H1 (cell line): ENCODE data around the gene TASOR2. TPM values are rescaled to one million over a fixed set of nuclear protein-coding genes. Genes with fewer than 3 reads are reported as not detected.

Experiments
- CTCF ChIA-PET: fragments of 300-600 bp; sonication (Branson Sonifier 250); formaldehyde crosslinking; loops from one replicate; lab custom pipeline; 2021; ENCODE audit not compliant: partially characterized antibody; lab: Charles Lee
- POLR2A ChIA-PET: fragments of 300-600 bp; sonication (Branson Sonifier 250); formaldehyde crosslinking; loops from one replicate; lab custom pipeline; 2021; ENCODE audit warnings: inconsistent platforms; ENCODE audit not compliant: partially characterized antibody; lab: Charles Lee
- DNase-seq, 2 experiments: peaks; one replicate each; pipeline versions ENCODE4 v3.0.0 to v3.0.0-alpha.2; 2010 to 2022; ENCODE audit warnings: low spot score in 2 of 2, low read depth in 1 of 2, mixed read lengths in 1 of 2
- FAIRE-seq: peaks from 2 replicates; lab custom pipeline; 2011; peaks lifted over from hg19 to GRCh38; lab: Jason Lieb, UNC
- H2AFZ ChIP-seq: 2 replicates; pipeline ENCODE4 v1.8.1; 2012; ENCODE audit warnings: low read length, inconsistent platforms
- H2AK5ac ChIP-seq: 2 replicates; pipeline ENCODE4 v1.6.1; 2013; ENCODE audit warnings: low read depth, low read length
- H2BK120ac ChIP-seq: replicated peaks from 2 replicates; pipeline ENCODE3; 2013; ENCODE audit warnings: low read depth, low read length, inconsistent platforms
- H2BK12ac ChIP-seq: 2 replicates; pipeline ENCODE4 v1.6.1; 2013; ENCODE audit warnings: low read depth, low read length
- H2BK15ac ChIP-seq: 2 replicates; pipeline ENCODE4 v1.6.1; 2013; ENCODE audit warnings: low read length
- H2BK20ac ChIP-seq: 2 replicates; pipeline ENCODE4 v1.6.1; 2013; ENCODE audit warnings: low read length
- H2BK5ac ChIP-seq: 2 replicates; pipeline ENCODE4 v1.6.1; 2013; ENCODE audit warnings: low read depth, low read length
- H3K14ac ChIP-seq: 2 replicates; pipeline ENCODE4 v1.6.1; 2013; ENCODE audit warnings: inconsistent platforms; ENCODE audit not compliant: insufficient read length
- H3K18ac ChIP-seq: 2 replicates; pipeline ENCODE4 v1.6.1; 2013; ENCODE audit warnings: low read length; ENCODE audit errors: extremely low read depth
- H3K23ac ChIP-seq: 2 replicates; pipeline ENCODE4 v1.6.1; 2013; ENCODE audit warnings: inconsistent platforms; ENCODE audit not compliant: insufficient read length
- H3K23me2 ChIP-seq: 2 replicates; pipeline ENCODE4 v1.6.1; 2013; ENCODE audit warnings: low read depth, low read length
- H3K27ac ChIP-seq: 2 replicates; pipeline ENCODE4 v1.6.1; 2011; ENCODE audit warnings: low read depth, low read length, inconsistent platforms
- H3K27me3 ChIP-seq, 4 experiments: replicated peaks in 1 of 4; 1 replicate in 1 of 4; 2 replicates in 3 of 4; pipeline versions ENCODE4 v1.6.1 to v1.8.1; 2011 to 2013; ENCODE audit warnings: low read length in 3 of 4, mild to moderate bottlenecking in 3 of 4, inconsistent platforms in 2 of 4, mixed read lengths in 2 of 4, moderate library complexity in 1 of 4; ENCODE audit not compliant: control insufficient read depth in 3 of 4, insufficient read depth in 3 of 4; ENCODE audit errors: extremely low read depth in 1 of 4
- H3K36me3 ChIP-seq, 4 experiments: 2 replicates each; pipeline versions ENCODE4 v1.6.1 to v1.8.1; 2011 to 2013; ENCODE audit warnings: mild to moderate bottlenecking in 4 of 4, low read length in 3 of 4, moderate library complexity in 2 of 4, control low read depth in 1 of 4, inconsistent platforms in 1 of 4; ENCODE audit not compliant: insufficient read depth in 4 of 4, control insufficient read depth in 2 of 4
- H3K4ac ChIP-seq: replicated peaks from 2 replicates; pipeline ENCODE3; 2013; ENCODE audit warnings: low read length, low read depth, mixed read lengths, inconsistent platforms; ENCODE audit not compliant: insufficient read length
- H3K4me1 ChIP-seq, 4 experiments: replicated peaks in 1 of 4; 1 replicate in 1 of 4; 2 replicates in 3 of 4; pipeline versions ENCODE4 v1.6.1 to v1.8.1; 2011 to 2013; ENCODE audit warnings: low read length in 3 of 4, inconsistent platforms in 2 of 4, mixed read lengths in 1 of 4; ENCODE audit not compliant: insufficient read depth in 4 of 4, control insufficient read depth in 3 of 4
- H3K4me2 ChIP-seq, 2 experiments: 2 replicates each; pipeline versions ENCODE4 v1.6.1 to v1.8.1; 2011 to 2013; ENCODE audit warnings: low read depth in 2 of 2, low read length in 2 of 2, control low read depth in 1 of 2, inconsistent platforms in 1 of 2, mild to moderate bottlenecking in 1 of 2; ENCODE audit not compliant: insufficient read depth in 1 of 2
- H3K4me3 ChIP-seq, 4 experiments: fragments of 200-600, 300-600 bp in 1 of 4; sonication (generic), shearing (Covaris generic), sonication (Bioruptor Twin) in 1 of 4; 2 replicates each; pipeline versions ENCODE4 v1.5.1 to v1.8.1; 2011 to 2016; ENCODE audit warnings: low read length in 4 of 4, low read depth in 3 of 4, control low read depth in 2 of 4, inconsistent platforms in 2 of 4, mild to moderate bottlenecking in 2 of 4, mixed read lengths in 1 of 4, moderate library complexity in 1 of 4; ENCODE audit not compliant: insufficient read depth in 2 of 4; ENCODE audit errors: extremely low read depth in 1 of 4
- H3K56ac ChIP-seq: replicated peaks from 2 replicates; pipeline ENCODE3; 2013; ENCODE audit warnings: low read depth, mild to moderate bottlenecking, mixed read lengths, low read length, inconsistent platforms; ENCODE audit not compliant: insufficient read length
- H3K79me1 ChIP-seq: 2 replicates; pipeline ENCODE4 v1.6.1; 2013; ENCODE audit warnings: low read depth, low read length, control low read depth
- H3K79me2 ChIP-seq, 2 experiments: 2 replicates each; pipeline versions ENCODE4 v1.6.1 to v1.8.1; 2012 to 2013; ENCODE audit warnings: low read length in 2 of 2, mild to moderate bottlenecking in 2 of 2, inconsistent platforms in 1 of 2; ENCODE audit not compliant: insufficient read depth in 2 of 2, control insufficient read depth in 1 of 2
- H3K9ac ChIP-seq, 4 experiments: replicated peaks in 1 of 4; 1 replicate in 1 of 4; 2 replicates in 3 of 4; pipeline versions ENCODE4 v1.6.1 to v1.8.1; 2011 to 2013; ENCODE audit warnings: low read depth in 3 of 4, low read length in 3 of 4, control low read depth in 2 of 4, mild to moderate bottlenecking in 2 of 4, moderate library complexity in 2 of 4, inconsistent platforms in 1 of 4; ENCODE audit errors: extremely low read depth in 1 of 4
- H3K9me3 ChIP-seq, 2 experiments: 2 replicates each; pipeline versions ENCODE4 v1.6.1 to v1.8.1; 2012 to 2013; ENCODE audit warnings: mild to moderate bottlenecking in 2 of 2, moderate library complexity in 2 of 2, control low read depth in 1 of 2, inconsistent platforms in 1 of 2, low read depth in 1 of 2, low read length in 1 of 2, mixed read lengths in 1 of 2; ENCODE audit not compliant: insufficient read depth in 2 of 2
- H4K20me1 ChIP-seq, 2 experiments: replicated peaks in 1 of 2; 2 replicates each; pipeline versions ENCODE3 to v1.8.1; 2011 to 2013; ENCODE audit warnings: inconsistent platforms in 2 of 2, low read length in 2 of 2, mild to moderate bottlenecking in 1 of 2; ENCODE audit not compliant: insufficient read depth in 2 of 2, control insufficient read depth in 1 of 2
- H4K5ac ChIP-seq: 2 replicates; pipeline ENCODE4 v1.6.1; 2013; ENCODE audit warnings: low read length, low read depth, mixed read lengths, inconsistent platforms; ENCODE audit not compliant: insufficient read length
- H4K8ac ChIP-seq: 2 replicates; pipeline ENCODE4 v1.8.0; 2013; ENCODE audit warnings: mild to moderate bottlenecking, moderate library complexity, low read length, inconsistent platforms; ENCODE audit not compliant: insufficient read depth; ENCODE audit errors: extremely low read depth
- H4K91ac ChIP-seq: replicated peaks from 2 replicates; pipeline ENCODE3; 2013; ENCODE audit warnings: low read length, mixed read lengths, inconsistent platforms; ENCODE audit not compliant: insufficient read length
- CHD2 ChIP-seq: IDR thresholded peaks from 2 replicates; pipeline ENCODE4 v1.6.1; 2012; ENCODE audit warnings: low read length, improper control_type of control experiment
- CTBP2 ChIP-seq: IDR thresholded peaks from 2 replicates; pipeline ENCODE4 v1.7.0; 2011; ENCODE audit warnings: borderline replicate concordance, mild to moderate bottlenecking, moderate library complexity, mixed read lengths, low read length; ENCODE audit not compliant: insufficient read depth, insufficient read length
- KDM5A ChIP-seq: fragments of 200-600 bp; IDR thresholded peaks from 2 replicates; pipeline ENCODE4 v1.7.1; 2012; ENCODE audit warnings: mild to moderate bottlenecking, low read length, inconsistent platforms, mixed read lengths
- POU5F1 ChIP-seq: IDR thresholded peaks from 2 replicates; pipeline ENCODE4 v1.6.1; 2011; ENCODE audit warnings: low read depth, mild to moderate bottlenecking, low read length, moderate library complexity
- RFX5 ChIP-seq: IDR thresholded peaks from 2 replicates; pipeline ENCODE4 v1.6.1; 2011; ENCODE audit warnings: low read depth, low read length, improper control_type of control experiment, borderline replicate concordance
- SAP30 ChIP-seq: fragments of 300-600 bp; sonication (generic); IDR thresholded peaks from 2 replicates; pipeline ENCODE4 v1.7.1; 2012; ENCODE audit warnings: low read length, moderate library complexity, mild to moderate bottlenecking, inconsistent platforms; ENCODE audit not compliant: insufficient read depth, insufficient replicate concordance
- TAF7 ChIP-seq: optimal IDR thresholded peaks from 2 replicates; pipeline ENCODE3; 2011; ENCODE audit warnings: low read depth, mild to moderate bottlenecking, inconsistent platforms, low read length, moderate library complexity, borderline replicate concordance
- WGBS, 2 experiments: shearing (Covaris generic) in 1 of 2; methylation state at CpG; one replicate each; pipeline versions ENCODE4 v1.1.6 to v1.1.7; 2013 to 2015; ENCODE audit warnings: low lambda C conversion rate in 2 of 2, mixed read lengths in 2 of 2, inconsistent platforms in 1 of 2, low coverage in 1 of 2, missing lambda C conversion rate in 1 of 2; ENCODE audit not compliant: insufficient replicate concordance in 2 of 2, insufficient coverage in 1 of 2, insufficient read length in 1 of 2; ENCODE audit errors: extremely low coverage in 1 of 2, missing lambda C conversion rate in 1 of 2; 5-methylcytosine and 5-hydroxymethylcytosine counted together
- polyA plus RNA-seq, 7 experiments: library from polyadenylated mRNA; depleted of rRNA in 3 of 7; stranded (reverse) in 5 of 7; unstranded in 2 of 7; fragments of >200 nt in 5 of 7; fragments of 200-250 nt in 2 of 7; gene quantifications; 1 replicate in 5 of 7; 2 replicates in 1 of 7; 4 replicates in 1 of 7; pipeline versions ENCODE4 v1.2.1 to v1.2.3, GENCODE V29; 2011 to 2013; ENCODE audit warnings: missing spikeins in 2 of 7, mixed read lengths in 2 of 7
- total RNA-seq: library from RNA; stranded (reverse); fragmentation: NEBNext Ultra II Directional; extraction: Animal tissue kit (Norgen Biotek cat#: 25700); gene quantifications from 2 replicates; pipeline ENCODE4 v1.2.1, GENCODE V29; 2021

Gene TASOR2
- total and polyA plus RNA-seq, 2 of the 8 experiments (the other 6 are each of a cell fraction or from before 2014, with no cell fraction given): 13.1 to 74.9 TPM

DNA sequence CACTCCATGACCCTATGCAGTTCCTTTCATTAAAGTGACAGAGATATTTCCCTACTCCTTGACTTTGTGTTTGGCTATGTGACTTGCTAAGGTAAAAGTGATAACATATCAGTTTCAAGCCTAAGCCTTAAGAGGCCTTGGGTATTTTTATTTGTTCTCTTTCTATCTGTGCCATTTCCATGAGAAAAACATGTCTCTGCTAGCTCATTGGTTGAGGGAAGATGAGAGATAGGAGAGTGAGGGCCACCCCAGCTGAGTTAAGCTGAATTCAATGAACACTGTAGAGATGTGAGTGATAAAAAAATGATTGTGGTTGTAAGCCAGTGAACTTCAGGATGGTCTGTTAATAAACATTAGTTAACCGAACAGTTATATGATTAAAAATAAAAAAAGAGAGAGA is 13.4 kb downstream of the TASOR2 start:
- Histone ChIP-seq H3K27me3 (no peaks in the 10 kb centered on the region), H3K23me2 (0 out of 2 replicates have a peak, but pooled peaks cover under 1% of the 10 kb centered on the region), H2BK12ac (no peak overlapping the region), H2BK20ac (no peak overlapping the region), H2BK15ac (no peak overlapping the region), H2BK120ac (no peak overlapping the region), H4K20me1 (peaks cover 2 to 3% of the 10 kb centered on the region in 2 experiments), H3K4me2 (peak overlapping the region; percentile 32 to 52; a peak in 3 of 4 replicates), H3K79me2 (peaks cover 9 to 100% of the 10 kb centered on the region in 2 experiments), H4K5ac (no peak overlapping the region), H4K8ac (no peak overlapping the region), H3K27ac (no peak overlapping the region), H3K56ac (no peak overlapping the region), H3K79me1 (peaks cover 3% of the 10 kb centered on the region; the same call in 1 of the 2 replicates), H3K4me1 (peaks cover 0 to 4% (median 2%) of the 10 kb centered on the region in 4 experiments; a peak in 3 of 7 replicates), H2AK5ac (no peak overlapping the region), H2BK5ac (no peak overlapping the region), H3K18ac (no peak overlapping the region), H4K91ac (no peak overlapping the region), H3K9me3 (no peaks in the 10 kb centered on the region), H3K9ac (no peak overlapping the region), H3K14ac (no peak overlapping the region), H3K4me3 (peak overlapping the region in 1 of 4 experiments; percentile 40; a peak in 2 of 8 replicates)
- WGBS, 2 experiments: 78% methylated on average over 1 of the region's 1 CpG; no CpG with 5 or more reads in 1 of the 2 experiments
- FAIRE-seq: peak; percentile 28
- ChIA-PET CTCF (interaction anchor here (0.8 to 1.3 kb wide), 3 partner anchors 8 to 68 kb away, joined by 3 to 4 read pairs (median 3); no protein-coding TSS in a partner anchor), POLR2A (no interaction called here)
- no peak for TF ChIP-seq KDM5A
- TF ChIP-seq CHD2: no peak
- TF ChIP-seq TAF7: no peak
- TF ChIP-seq SAP30: no peak
- TF ChIP-seq CTBP2: no peak
- TF ChIP-seq POU5F1: no peak
- no peak for TF ChIP-seq RFX5
- TF ChIP-seq, all 59 proteins: peak for 0
- no peak for DNase-seq
- no peak overlapping the region for H3K4ac ChIP-seq
- H3K23ac ChIP-seq: no peak overlapping the region
- H2AFZ ChIP-seq: no peak overlapping the region
- no peaks in the 10 kb centered on the region for H3K36me3 ChIP-seq
